Chondrocyte (in vitro differentiated cells): ENCODE results near the gene CHRNE. TPM values are rescaled to one million over a fixed set of nuclear protein-coding genes. Genes with fewer than 3 reads are reported as not detected.
"Not testable (repeated sequence)": the region's sequence is repeated elsewhere in the genome, so short reads cannot be mapped to it uniquely, and the experiment has no call there.

ENCODE experiments used
- DNase-seq: peaks from one replicate; pipeline ENCODE4 v3.0.0; 2021; ENCODE audit warnings: mixed read lengths, low spot score
- H3K27ac Mint-ChIP-seq: one replicate; pipeline ENCODE4 v1.8.0; 2021; ENCODE audit warnings: mild to moderate bottlenecking, moderate library complexity, mixed read lengths; ENCODE audit not compliant: unreplicated experiment
- H3K27me3 Mint-ChIP-seq: 2 replicates; pipeline ENCODE4 v1.8.0; 2021; ENCODE audit warnings: low read depth, mixed read lengths
- H3K36me3 Mint-ChIP-seq: 2 replicates; pipeline ENCODE4 v1.8.0; 2021; ENCODE audit warnings: low read depth, mixed read lengths
- H3K4me1 Mint-ChIP-seq: 2 replicates; pipeline ENCODE4 v1.8.0; 2021; ENCODE audit warnings: low read depth, mild to moderate bottlenecking, mixed read lengths
- H3K4me3 Mint-ChIP-seq: one replicate; pipeline ENCODE4 v1.8.0; 2021; ENCODE audit warnings: mild to moderate bottlenecking, moderate library complexity, mixed read lengths; ENCODE audit not compliant: unreplicated experiment
- H3K9me3 Mint-ChIP-seq: 2 replicates; pipeline ENCODE4 v1.8.0; 2021; ENCODE audit warnings: low read depth, mixed read lengths
- CTCF ChIP-seq: fragments of 200-600 bp; sonication (generic); IDR thresholded peaks from 2 replicates; pipeline ENCODE4 v1.5.0; 2021; ENCODE audit warnings: antibody characterized with exemption, mild to moderate bottlenecking, moderate library complexity
- total RNA-seq: library from RNA; stranded (reverse); gene quantifications from 3 replicates; pipeline ENCODE4 v1.2.1, GENCODE V29; 2021

The CHRNE gene
- total RNA-seq, 1 donor from 2014 or later, result 0.35 TPM

GRCh38 chr17:4858882-4859260 lies 44.0 kb downstream of the CHRNE start:
- Mint-ChIP-seq H3K9me3 (no peaks in the 10 kb centered on the region), H3K4me1 (peaks cover 39% of the 10 kb centered on the region), H3K36me3 (peaks cover 8% of the 10 kb centered on the region), H3K27ac (peak overlapping the region; percentile 80), H3K27me3 (no peaks in the 10 kb centered on the region), H3K4me3 (no peak overlapping the region)
- no peak for DNase-seq
- TF ChIP-seq CTCF, result no peak

GRCh38 chr17:4858068-4858881 lies 44.6 kb downstream of the CHRNE start:
- Mint-ChIP-seq H3K27ac (peak overlapping the region; percentile 80), H3K4me3 (no peak overlapping the region), H3K36me3 (peaks cover 8% of the 10 kb centered on the region), H3K27me3 (no peaks in the 10 kb centered on the region), H3K4me1 (peaks cover 44% of the 10 kb centered on the region), H3K9me3 (no peaks in the 10 kb centered on the region)
- no peak for TF ChIP-seq CTCF
- no peak for DNase-seq

- H3K27me3 Mint-ChIP-seq, H3K4me3 Mint-ChIP-seq, H3K9me3 Mint-ChIP-seq, H3K27ac Mint-ChIP-seq, H3K36me3 Mint-ChIP-seq, DNase-seq: not testable (repeated sequence)
- H3K4me1 Mint-ChIP-seq, result peaks cover 46% of the 10 kb centered on the region
Measured at GRCh38 chr17:4857347-4857746, 45.6 kb downstream of the CHRNE start.

- H3K4me3 Mint-ChIP-seq, result no peak overlapping the region
- peaks cover 8% of the 10 kb centered on the region for H3K36me3 Mint-ChIP-seq
- H3K9me3 Mint-ChIP-seq, result no peaks in the 10 kb centered on the region
- H3K27me3 Mint-ChIP-seq, result no peaks in the 10 kb centered on the region
- TF ChIP-seq CTCF, result no peak
- peaks cover 51% of the 10 kb centered on the region for H3K4me1 Mint-ChIP-seq
- H3K27ac Mint-ChIP-seq, result no peak overlapping the region
- no peak for DNase-seq
Measured at GRCh38 chr17:4856937-4857314, 46.0 kb downstream of the CHRNE start.

GRCh38 chr17:4856271-4856936 lies 46.5 kb downstream of the CHRNE start:
- Mint-ChIP-seq H3K27me3 (no peaks in the 10 kb centered on the region), H3K4me3 (no peak overlapping the region), H3K36me3 (peaks cover 7% of the 10 kb centered on the region), H3K4me1 (peaks cover 54% of the 10 kb centered on the region), H3K9me3 (no peaks in the 10 kb centered on the region), H3K27ac (no peak overlapping the region)
- TF ChIP-seq CTCF, result no peak
- no peak for DNase-seq
